GM18511 (cell line): Measurements from ENCODE around the gene MYO18B.

Experiments used
- ATAC-seq: cut with Tn5 transposase; IDR thresholded peaks from one replicate; pipeline ENCODE4 v1.9.1; 2021; ENCODE audit warnings: mild to moderate bottlenecking, moderate library complexity; ENCODE audit not compliant: unreplicated experiment

The MYO18B gene

DNA sequence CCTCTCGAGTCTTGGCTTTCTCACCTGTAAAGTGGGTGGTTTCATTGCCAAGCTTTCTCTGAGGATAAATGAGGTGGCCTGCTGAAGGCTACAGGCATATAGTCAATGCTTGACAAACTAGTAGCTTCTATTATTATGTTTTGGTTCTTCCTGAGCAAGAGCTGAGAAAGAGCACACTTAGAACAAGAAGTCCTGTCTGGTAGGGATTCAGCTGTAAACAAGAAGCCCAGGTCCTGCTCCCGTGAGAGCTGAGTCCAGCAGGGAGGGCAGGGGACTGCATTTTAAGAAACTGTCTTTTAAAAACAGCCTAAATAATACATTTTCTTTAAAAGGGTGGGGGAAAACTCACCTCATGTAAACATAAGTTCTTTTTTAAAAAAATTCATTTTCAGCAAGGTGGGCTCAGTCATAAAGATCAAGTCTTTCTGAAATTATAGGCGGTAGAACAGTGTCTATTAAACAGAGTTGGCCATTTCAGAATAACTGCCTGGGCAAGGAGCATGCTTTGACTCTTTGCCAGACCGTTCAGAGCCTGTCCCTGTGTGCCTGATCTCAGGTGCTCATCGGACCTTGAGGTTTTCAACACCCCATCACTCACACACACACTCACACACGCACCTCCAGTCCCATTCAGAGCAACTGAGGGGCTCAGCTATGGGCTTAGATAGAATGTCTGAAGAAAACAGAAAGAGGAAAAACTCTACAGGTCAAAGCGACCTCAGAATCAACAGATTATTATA, 29.2 kb upstream of the MYO18B start:
- no peak for ATAC-seq

DNA sequence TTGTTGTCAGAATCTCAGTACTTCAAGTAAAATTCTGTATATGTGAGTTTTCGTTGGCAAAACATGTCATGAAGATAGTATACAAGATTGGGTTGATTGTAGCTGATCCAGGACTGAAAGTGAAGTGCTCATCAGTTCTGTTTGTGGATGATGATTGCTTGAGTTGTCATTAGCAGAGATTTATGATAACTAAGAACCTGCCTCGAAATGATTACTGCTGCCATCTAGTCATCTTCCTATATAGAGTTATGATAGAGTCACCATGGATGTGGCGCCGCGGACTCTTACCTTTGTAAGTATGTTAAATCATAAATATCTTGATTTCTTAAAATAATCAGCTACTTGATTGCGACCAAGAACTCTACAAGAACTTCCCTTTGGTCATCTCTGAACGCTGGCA, 27.9 kb upstream of the MYO18B start:
- no peak for ATAC-seq

DNA sequence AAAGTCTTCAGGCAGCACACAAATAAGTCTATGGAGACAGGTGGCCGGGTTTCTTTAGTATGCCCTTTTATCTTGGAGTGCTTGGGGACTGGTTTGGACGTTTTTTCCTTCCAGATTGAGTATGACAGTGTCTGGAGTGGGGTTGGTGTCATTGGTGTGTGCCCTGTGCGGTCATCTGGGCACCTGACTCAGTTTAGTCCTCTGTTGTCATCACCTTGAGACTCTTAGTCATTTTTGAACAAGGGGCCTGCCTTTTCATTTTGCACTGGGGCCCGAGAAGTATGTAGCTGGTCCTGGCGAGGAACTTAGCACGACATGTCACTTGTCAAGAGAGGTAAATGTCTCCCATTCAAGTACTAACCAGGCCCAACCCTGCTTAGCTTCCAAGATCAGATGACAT, 27.2 kb upstream of the MYO18B start:
- ATAC-seq: no peak

DNA sequence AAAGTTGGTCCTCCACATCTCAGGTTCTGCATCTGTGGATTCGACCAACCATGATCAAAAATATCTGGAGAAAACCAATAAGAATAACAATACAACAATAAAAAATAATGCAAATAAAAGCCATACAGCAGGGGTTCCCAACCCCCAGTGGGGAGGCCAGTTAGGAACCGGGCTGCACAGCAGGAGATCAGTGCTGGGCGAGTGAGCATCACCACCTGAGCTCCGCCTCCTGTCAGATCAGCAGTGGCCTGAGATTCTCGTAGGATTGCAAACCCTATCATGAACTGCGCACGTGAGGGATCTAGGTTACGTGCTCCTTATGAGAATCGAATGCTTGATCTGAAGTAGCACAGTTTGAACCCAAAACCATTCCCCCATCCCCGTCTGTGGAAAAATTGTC, 25.4 kb upstream of the MYO18B start:
- ATAC-seq: no peak

DNA sequence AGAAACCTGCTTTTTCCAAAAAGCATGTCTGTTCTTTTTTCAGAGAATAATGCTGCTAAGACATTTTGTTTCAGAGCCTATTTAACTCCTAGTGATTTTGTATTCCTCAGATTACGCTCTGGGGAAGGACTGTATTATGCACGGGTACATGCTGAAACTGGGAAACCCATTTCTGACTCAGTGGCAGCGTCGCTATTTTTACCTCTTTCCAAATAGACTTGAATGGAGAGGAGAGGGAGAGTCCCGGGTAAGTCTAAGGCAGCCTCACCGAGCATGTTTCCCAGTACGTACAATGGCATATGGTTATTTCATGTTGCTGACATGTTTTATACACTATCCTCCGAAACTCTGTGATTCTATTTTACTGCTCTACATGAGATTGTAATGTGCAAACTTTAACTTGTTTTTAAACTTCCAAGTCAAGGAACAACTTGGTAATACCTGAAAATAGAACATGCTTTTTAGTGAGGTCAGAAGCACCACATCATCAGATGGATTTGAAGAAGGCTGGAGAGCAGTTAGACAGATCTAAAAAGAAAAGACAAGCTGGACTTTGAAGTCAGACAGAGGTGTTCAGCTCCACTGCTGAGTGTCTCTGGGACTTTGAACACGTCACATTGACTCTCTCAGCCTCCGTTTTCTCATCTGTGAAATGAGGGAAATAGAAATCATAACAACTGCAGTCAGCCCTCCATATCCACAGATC, 23.7 kb upstream of the MYO18B start:
- no peak for ATAC-seq

DNA sequence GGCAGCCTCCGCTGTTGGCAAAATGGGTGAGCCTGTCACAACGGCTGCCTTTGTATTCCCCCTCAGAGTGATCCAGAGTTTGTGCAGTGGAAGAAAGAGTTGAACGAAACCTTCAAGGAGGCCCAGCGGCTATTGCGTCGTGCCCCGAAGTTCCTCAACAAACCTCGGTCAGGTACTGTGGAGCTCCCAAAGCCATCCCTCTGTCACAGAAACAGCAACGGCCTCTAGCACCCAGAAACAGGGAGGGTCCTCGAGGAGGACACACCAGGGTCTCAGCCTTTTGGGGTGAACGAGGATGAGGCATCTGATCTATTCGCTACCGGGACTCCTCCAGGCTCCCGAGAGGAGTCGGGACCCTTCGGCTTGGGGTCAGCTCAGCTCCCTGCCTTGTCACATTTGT, 19.8 kb upstream of the MYO18B start:
- no peak for ATAC-seq

DNA sequence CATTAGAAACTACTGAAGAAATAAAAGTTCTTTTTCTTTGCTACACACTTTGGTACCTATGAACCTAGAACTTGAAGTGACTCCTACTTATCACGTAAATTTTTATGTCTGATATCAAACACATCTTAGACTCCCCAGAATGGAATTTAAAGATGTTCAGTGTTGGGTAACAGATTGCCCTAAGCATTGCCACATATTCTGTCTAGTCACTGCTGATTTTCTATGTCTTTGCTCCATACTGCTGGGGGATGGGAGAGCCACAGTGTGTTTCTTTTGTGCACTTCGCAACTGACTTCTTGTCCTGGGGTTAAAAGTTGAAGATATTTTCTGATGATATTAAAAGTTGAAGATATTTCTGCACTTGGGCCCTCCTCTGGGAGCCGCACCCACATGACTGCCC, 19.4 kb upstream of the MYO18B start:
- no peak for ATAC-seq

DNA sequence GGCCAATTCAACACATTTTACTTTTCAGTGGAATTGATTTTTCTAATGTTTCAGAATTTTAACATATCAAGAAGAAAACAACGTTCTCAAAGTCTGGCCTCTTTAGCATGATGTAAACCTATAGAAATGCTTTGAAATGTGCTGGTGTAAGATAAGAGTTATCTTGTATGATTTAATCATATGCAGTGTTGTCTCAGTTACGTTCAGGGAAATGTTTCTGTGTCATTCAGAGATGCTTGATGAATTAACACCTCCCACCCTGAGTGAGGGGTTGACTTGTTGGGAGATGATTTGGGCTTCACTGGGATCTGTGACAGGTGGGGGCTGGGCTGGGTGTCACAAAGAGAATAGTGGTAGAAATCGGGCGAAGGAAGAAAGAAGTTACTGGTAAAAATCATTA, 15.7 kb upstream of the MYO18B start:
- ATAC-seq: no peak

DNA sequence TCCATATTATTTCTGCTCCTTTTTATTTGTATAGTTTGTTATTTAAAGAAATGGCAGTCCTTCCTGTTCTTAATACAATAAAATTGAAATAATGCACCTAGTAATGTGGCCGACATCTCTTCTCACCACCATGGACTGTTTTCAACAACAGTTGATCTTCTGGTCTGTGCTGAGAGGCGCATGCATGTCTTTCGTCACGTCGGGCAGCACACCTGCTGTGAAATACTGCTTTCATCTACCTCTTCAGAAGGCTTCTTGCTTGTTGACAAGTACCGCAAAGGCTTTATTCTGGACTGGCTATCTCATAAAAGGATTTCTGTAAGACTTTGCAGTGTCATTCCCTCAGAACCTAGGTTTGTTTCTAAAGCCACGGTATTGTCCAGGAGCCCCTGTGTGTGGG, 13.9 kb upstream of the MYO18B start:
- ATAC-seq: no peak

DNA sequence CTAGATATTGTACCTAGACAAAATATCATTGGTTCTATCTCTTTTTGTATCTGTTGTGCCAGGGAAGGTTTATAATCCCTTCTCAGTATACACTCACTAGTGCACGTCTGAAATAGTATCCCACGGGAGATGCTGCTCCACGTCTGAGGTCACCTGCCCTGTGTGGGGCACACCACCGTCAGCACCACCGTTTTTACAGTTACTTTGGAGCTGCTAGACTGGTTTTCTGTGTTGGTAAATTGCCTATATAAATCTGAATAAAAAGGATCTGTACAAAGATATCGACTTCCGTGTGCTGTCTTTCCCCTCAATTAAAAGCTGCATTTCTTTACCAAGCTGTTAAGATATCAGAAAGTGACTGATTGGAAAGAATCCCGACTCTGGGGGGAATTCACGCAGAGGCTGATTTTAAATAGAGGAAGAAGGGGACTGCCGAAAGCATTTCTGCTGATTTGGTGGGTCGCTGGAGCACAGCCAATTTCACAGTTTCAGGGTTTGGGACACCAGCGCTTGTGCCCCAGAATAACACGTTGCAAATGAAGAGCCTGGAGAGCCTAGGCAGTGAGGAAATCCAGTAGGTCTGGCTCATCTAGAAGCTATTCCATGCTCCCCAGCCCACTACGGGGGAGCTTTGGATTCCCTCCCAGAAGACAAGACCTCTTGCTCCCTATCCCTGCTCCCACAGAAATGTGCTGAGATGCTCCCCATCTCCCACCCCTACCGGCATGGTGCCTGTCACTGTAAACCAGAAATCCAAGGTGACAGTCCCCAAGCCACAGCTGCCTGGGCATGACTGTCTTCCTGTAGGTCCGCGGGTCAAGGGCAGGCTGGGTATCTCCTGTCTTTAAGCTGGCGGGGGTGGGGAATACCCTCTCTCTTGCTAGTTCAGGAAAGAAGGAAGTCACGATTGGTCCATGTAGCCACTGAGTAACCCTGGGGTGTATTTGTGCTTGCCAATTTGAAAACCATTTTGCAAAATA, 12.7 kb upstream of the MYO18B start:
- ATAC-seq: no peak

DNA sequence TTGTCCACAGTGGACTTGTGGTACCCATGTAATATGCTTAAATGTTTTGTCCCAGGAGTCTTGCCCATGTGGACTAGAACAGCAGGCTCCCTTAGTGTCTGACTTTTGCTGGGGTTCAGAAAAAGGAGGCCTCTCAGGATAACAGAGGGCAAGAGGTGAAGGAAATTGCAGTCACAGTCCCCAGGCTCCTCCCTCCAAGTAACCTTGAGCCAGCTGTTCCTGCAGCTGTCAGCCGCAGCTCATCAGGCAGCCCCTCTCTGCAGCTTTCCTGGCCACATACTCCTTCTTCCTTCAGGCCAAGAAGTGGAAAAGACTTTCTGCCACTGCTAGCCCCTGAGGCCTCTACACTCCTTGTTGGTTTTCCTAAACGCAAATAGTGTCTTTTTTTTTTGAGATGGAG, 6.3 kb upstream of the MYO18B start:
- ATAC-seq: no peak

DNA sequence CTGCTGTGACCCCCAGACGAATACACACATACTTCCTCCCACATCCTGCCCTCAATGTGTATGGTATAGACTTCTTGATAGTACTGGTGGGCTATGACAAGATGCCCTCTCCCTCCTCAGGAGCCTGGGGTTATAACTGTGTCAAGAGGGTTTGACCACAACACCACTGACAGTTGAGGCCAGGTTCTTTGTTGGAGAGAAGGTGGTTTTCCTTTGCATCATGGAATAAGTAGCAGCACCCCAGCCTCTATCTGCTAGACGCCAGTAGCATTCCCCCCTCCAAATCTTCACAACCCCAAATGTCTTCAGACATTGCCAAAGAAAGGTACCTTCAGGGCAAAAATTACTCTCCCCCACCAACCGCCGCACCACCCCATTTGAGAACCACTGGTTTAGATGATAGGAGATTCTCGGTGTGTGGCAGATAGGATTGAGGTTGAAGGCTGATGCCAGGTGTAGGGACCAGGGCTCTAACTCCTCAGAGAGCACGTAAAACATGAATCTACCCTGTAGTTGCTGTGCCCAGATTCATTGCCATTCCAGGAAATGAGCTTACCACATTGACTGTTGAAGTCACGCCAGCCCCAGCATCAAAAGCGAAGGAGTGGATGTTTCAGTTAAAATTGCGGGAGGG, 5.5 kb upstream of the MYO18B start:
- ATAC-seq: no peak

DNA sequence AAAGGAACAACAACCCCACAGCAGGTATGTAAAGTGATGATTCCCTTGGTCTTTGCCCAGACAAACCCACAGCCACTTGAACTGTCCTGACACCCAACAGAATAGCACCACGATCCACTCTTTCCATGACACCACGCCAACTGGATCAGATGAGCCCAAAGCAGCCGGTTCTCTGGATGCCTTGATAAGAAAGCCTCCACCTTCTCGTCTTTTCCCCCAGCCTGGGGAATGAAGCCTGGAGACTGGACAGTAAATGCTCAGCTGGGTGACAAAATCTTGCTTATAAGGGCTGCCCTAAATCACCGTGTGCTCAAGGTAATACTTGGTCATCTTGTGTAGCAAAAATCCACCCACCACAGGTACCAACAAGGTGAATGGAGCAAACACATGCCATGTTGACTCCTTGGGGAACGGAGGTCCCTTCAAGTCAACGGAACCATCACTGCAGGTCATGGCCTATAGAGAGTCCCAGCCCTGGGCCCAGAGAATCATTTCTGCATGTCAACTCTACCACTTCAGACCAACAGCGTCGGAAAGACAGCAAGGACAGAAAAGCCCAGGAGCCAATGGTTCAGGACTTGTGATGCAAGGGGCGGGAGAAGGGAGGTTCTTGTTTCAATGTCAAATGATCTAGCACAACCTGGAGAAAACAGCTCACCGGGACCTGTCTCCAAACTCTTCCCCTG, 2.2 kb upstream of the MYO18B start:
- no peak for ATAC-seq

DNA sequence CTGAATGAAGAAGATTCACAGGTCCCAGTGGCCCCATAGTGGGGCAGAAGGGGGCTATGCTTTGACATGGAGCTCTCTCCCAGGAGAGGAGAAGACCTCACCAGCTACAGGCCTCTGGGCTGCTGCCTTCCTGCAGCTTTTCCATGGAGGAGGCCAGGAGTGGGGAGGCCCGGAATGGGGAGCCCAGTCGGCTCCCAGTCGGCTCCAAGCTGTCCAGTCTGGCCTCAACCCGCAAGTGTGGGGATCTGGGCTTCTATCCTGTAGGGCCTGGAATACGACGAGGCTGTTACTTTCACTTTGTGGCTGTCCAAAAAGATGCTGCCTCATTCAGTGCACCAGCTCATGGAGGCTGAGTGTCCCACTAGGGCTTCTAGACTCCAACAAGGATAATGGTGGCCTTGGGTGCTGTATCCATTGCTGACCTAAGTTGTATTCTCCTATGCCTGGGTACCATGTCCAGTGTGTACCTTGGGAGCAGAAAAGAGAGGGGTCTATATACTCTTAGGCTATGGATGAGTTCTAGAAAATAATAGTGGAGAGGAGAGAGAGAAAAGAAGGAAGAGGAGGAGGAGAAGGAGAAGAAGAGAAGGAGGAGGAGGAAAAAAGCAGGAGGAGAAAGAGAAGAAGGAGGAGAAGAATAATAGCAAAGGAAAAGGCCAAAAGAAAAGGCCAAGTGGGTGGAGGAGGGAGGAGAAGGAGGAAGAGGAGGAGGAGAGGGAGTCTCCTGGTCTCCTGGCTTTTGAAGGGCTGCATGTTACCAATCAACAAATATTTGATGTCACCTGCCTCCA, 1.1 kb downstream of the MYO18B start:
- ATAC-seq: no peak

DNA sequence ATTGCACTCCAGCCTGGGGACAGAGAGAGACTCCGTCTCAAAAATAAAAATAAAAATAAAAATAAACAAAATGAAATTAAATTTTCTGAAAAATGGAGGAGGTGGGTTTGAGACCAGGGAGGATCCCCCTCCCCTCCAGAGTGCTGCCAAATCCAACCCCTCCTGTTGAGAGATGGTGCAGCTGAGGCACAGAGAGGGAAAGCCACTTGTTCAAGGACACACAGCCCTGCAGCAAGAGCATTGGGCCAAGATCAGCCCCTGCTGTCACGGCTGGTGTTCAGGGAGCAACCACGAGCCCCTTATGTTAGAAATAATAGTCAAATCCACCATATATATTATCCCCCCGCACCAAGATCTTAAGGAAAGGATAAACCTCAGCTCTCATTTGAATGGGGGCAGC, 2.7 kb downstream of the MYO18B start:
- ATAC-seq: no peak

DNA sequence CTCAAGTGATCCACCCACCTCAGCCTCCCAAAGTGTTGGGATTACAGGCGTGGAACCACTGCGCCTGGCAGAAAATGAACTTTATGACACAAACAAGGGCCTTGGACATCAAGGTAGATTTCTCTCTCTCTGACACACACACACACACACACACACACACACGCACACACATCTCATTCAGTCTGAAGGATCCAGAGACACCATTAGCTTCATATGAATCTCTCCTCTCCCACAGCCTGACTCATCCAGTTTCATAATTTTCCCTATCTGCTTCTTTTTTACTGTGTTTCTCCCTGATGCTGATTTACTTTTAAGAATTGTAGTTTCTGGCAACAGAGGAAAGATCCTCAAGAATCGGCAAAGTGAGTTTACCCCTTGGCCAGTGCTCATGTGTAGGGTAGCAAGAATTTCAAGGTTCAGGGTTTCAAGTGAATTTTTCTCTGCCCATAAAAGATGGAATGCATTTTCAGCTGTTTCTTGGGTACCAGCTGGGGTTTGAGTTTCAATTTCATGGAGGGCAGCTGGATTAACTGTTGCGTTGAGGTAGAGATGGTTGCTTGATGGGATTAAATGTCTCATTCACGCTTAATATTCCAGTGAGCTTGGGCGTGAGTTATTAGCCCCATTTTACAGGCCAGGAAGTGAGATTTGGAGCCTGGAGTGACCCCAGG, 3.5 kb downstream of the MYO18B start:
- ATAC-seq: no peak

DNA sequence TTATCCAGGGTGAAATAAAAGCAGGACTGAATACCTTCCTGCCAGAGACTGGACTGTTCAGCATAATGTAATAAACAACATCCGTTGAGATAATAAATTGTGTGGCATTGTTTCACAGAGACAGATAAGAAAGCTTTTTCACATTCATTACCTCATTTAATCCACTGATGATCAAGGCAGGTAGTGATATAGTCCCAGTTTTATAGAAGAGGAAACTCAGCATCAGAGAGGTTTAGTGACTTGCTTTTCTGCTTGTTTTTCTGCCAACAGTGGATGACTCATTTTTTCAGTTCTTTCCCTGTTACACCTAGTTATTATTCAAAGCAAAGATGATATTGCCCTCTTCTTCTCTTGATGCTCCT, 4.0 kb downstream of the MYO18B start:
- no peak for ATAC-seq

DNA sequence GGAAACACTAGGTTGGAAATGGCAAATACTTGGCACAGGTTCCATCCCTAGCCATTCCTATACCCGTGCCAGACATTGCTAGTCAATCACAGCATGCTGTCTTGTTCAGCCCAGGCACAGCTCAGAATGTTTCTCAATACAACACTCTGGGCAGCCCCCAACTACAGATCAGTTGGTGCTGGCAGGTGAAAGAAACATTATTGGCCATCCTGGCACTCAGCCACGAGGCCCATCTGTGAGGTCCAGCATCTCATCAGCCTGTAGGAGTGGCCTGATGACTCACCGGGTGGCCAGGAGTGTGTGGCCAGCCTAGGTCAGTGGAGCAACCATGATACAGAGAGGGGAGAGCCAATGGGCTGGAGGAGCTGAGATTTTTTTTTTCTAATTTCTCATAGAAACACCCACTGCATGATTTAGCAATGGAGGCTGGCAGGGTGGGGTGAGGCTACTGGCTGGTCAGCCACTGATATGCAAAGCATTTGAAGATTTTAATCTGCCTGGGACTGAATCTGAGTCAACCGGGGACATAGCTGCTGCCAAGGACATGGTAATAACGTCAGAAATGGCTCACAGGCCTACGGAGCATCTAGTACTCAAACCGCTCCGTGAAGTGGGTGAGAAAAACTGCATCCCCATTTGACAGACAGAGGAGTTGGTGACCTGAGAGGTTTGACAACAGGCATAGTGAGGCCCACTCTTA, 5.4 kb downstream of the MYO18B start:
- no peak for ATAC-seq

DNA sequence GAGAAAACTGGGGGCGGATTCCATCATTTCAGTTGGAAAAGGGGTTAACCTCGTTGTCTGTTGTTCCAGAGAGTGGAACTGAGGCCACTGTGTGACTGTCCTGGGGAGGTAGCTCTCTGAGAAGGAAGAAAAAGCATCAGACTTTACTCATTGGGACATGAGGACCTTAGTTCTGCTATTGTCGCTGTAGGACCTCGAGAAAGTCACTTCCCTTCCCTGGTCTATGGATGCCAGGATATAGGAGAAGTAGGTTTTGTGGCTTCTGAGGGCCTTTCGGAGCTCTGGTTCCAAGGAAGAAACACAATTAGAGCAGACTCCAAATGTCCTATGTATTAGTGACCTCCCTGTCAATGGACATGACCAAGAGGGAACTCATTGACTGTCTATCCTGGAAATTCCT, 6.2 kb downstream of the MYO18B start:
- ATAC-seq: no peak
